ENCODE results near the gene SELENOM.
"Not testable (repeated sequence)": the region's sequence is repeated elsewhere in the genome, so short reads cannot be mapped to it uniquely, and the experiment has no call there.

SELENOM gene

DNA sequence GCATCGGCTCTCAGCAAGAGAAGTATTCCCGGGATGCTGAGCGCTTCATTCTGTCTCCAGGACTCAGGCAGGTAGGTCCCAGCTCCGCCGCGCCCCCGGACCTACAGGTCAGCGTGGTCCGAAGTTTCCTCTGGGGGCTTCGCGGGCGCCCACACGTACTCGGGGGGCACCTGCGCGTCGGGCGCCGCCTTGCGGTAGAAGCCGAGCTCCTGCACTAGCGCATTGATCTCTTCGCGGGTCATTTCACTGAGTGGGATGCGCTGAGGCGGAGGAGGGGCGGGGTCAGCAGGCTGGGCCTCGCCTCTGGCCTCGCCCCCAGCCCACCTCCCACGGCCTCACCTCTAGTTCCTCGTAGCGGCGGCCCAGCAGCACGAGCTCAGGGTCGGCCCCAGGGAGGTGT is 2.5 kb downstream of the SELENOM start:
- no peak for DNase-seq

DNA sequence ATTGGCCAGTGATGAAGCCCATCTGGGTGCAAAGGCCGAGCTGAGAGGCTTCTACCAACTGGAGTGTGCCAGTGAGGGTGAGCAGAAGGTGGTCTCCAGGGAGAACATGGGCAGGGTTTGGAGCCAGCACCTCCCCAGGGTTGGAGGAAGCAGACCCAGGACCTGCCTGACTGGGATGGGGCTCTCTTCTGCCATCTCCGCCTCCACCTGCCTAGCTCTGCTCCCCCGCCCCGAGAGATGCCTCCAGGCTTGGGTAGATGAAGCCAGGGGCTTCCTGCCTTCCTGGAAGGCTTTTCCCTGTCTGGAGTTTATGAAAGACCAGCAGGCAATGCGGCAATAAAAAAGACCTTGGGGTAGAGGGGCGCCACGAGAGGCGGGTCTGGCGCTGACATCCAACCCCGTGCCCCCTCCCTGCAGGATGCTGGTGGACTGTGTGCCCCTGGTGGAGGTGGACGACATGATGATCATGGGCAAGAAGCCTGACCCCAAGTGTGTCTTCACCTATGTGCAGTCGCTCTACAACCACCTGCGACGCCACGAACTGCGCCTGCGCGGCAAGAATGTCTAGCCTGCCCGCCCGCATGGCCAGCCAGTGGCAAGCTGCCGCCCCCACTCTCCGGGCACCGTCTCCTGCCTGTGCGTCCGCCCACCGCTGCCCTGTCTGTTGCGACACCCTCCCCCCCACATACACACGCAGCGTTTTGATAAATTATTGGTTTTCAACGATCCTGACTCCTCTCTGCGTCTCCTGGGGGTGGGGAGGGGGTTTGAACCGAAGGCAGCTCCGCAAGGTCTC is 3.3 kb downstream of the SELENOM start:
- DNase-seq: no peak

DNA sequence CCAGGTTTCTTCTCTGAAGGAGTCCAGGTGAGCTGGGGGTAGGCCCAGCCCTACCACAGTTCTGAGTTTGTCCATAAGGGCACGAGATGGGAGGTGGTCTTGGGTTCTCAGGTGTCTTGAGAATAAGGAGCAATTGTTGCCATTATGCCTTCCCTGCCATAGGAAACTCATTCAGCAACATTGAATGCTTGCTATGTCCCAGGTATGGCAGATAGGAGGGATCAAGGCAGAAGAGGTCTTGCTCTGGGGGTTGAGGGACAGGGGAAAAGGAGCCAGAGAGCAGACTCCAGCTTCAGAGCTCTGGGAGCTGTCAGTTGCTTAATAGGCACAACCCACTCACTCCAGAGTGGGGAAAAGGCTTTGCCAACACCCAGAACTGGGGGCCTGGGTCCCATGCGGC is 4.3 kb downstream of the SELENOM start:
- DNase-seq: no peak

DNA sequence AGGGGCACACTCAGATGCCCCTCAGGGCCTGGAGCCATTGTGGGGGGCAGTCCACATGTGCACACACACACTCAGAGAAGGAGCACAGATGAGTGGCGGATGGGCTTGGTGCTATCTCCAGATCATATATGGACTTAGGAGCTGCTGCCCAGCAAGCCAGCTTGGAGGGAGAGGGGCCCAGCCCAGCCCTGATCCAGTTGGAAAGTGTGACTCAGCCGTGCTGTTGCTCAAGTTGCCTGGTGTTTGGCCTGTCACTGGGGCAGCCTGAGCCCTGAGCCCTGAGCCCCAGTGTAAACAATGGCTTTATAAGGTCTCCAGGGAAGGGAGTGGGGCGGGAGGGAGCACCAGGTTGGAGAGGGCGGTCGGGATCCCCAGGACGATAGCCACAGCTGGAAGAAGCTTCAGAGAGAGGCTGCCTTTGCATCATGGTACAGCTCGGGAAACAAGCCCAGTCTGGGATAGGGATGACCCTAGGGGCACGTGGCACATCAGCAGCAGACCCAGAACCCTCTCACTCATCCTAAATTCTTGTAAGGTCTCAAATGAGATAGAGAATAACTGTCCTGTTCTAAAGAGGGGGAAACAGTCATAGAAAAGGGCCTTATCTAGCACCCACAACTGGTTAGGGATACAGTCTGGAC is 4.8 kb downstream of the SELENOM start:
- no peak for DNase-seq

DNA sequence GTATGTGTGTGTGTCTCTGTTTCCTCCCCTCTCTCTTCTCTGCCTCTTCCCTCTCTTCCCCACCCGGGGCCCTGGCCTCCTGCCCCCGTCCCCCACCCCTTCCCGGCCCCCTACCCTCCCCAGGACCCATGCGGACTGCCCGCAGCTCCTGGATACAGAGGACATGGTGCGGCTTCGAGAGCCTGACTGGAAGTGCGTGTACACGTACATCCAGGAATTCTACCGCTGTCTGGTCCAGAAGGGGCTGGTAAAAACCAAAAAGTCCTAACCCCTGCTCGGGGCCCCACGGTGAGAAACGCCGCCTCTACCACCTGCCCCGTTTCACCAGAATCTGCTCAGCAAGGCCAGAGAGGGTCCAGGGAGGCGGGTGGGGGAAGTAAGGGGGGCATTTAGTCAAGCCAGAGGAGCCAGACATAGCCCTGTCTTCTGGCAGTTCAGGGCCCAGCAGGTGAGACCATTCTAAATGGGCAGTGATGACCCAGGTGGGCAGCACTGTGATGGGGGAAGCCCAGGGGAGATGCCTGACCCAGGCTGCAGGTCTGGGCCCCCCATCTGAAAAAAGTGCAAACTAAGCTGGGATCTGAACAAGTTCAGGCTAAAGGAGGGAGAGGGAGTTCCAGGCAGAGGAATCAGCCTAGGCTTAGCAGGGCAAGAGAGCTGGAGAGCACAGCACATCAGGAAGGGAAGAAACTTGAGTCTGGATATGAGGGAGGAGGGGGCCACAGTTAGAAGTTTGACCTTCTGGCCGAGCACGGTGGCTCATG is 6.4 kb downstream of the SELENOM start:
- no peak for DNase-seq

DNA sequence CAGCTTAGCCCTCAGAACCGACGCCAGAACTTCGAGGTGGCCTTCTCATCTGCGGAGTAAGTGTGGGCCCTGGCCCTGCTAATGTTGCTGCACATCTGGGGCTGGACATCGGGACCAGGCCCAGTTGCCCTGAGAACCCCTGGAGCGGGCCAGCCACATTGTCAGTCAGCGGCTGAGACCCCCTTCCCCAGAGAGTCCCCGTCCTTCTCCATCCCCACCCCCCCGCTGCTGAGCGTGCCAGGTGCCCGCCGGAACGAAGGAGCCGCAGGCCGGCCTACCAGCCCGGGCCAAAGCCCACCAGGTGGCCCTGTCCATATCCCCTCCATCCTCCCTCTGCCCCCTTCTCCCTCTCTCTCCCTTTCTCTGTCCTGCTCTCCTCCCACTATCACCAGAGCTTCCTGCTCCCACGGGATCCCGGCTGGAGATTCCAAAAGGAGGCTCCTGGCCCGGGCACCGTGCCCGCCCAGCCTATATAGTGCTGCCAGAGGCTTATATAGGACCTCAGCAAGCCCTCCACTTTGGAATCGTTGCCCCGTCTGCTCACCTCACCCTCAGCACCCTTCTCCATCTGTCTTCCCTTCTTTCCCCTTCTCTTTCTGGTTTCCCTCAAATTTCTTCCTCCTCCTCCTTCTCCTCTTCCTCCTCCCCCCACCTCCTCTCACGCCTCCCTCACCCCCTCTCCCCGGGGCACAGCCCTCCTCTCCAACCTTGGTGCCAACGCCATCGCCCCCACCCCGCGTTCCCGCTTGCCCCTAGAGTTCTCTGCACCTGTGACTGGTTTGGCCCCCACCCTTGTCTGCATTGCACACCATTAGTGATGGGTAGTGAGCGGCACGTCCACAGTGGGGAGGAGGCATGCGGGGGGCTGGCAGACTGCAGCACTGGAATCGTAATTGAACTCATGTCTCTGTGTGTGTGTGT is 7.3 kb downstream of the SELENOM start:
- DNase-seq: no peak

DNA sequence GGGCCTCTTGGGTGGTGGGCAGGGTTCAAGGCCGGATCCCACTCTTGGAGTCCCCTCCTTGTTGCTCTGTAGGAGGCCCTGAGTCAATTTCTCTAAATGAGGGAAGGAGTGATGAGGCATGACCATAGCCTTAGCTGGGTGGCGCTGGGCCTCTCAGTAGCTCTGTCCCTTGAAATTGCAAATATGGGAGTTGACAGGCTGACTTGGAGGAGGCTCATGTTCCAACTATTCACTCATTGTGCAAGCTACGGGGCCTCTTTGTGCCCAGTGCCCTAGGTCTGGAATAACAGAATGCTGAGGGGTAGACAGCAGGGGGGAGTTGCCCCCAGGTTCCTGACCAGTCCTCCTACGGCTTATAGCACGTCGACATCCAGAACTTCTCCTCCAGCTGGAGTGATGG is 8.0 kb downstream of the SELENOM start:
- DNase-seq: no peak

DNA sequence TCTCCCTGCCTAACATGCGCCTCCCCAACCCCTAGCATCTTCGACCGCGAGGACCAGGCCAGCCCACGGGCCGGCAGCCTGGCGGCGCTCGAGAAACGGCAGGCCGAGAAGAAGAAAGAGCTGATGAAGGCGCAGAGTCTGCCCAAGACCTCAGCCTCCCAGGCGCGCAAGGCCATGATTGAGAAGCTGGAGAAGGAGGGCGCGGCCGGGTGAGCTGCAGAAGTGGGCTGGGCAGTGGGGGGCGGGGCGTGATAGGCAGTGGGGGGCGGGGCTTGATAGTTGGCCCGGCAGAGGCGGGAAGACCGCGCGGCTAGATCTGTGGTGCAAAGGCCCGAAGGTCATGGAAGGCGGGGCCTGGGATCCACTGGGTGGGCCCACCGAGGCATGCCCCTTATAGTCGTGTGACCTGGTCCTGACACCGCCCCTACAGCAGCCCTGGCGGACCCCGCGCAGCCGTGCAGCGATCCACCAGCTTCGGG is 8.7 kb downstream of the SELENOM start:
- no peak for DNase-seq

DNA sequence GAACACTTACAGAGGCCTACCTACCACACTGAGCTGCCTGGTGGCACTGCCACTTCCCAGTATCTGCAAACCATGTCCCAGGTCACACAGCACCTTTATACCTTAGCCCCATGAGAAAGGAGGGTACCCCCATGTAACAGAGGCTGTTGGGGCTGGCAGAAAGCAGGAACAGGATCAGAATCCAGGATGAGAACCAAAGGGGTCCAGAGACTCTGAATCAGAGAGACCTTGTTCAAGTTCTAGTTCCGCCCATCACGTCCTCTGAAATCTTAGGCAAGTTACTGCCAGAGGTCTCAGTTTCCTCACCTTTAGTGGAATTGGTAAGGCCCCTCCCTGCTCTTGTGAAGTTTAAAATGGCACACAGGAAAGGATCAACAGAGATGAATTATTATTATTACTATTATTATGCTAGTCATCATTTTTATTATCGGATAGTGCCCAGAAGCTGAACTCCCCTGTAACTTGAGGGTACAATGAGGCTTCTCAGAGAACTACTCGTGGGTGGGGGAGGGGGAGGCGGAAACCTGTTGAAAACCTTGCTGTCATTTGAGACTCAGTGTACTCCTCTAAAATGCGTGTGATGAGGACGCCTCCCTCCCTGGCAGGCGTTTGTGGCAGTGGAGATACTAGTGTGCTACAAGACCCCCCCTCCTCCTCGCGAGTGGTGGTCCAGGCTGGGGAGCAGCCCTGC is 9.3 kb downstream of the SELENOM start:
- no peak for DNase-seq

DNA sequence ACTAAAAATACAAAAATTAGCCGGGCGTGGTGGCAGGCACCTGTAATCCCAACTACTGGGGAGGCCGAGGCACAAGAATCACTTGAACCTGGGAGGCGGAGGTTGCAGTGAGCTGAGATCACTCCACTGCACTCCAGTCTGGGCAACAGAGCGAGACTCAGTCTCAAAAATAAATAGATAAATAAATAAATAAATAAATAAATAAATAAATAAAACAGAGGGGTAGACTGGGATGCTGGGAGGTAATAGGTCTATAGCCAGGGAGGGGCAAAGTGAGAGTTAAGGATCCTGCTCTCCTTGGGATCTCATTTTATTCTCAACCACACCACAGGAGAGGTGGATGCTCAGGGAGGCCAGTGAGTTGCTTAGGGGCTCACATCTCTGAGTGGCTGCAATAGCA is 9.8 kb downstream of the SELENOM start:
- DNase-seq: not testable (repeated sequence)

DNA sequence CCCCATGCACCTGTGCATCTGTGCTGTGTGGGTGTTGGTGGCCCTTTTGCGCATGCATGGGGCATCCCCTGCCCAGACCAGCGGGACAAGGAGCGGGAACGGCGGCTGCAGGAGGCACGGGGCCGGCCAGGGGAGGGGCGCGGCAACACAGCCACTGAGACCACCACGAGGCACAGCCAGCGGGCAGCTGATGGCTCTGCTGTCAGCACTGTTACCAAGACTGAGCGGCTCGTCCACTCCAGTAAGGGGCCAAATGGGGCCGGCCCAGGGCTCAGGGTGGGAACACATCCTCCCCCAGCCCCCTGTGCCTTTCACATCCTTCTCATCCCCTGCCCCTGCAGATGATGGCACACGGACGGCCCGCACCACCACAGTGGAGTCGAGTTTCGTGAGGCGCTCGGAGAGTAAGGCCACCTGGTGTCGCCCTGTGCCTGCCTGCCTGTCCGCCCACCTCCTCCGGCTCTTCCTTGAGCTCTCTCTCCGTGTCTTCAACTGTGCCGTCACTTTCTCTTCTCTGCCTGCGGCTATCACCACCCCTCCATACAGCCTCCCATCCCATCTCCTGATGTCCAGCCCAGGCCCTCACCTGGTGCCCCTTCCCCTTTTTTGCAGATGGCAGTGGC is 10.6 kb downstream of the SELENOM start:
- DNase-seq: no peak

DNA sequence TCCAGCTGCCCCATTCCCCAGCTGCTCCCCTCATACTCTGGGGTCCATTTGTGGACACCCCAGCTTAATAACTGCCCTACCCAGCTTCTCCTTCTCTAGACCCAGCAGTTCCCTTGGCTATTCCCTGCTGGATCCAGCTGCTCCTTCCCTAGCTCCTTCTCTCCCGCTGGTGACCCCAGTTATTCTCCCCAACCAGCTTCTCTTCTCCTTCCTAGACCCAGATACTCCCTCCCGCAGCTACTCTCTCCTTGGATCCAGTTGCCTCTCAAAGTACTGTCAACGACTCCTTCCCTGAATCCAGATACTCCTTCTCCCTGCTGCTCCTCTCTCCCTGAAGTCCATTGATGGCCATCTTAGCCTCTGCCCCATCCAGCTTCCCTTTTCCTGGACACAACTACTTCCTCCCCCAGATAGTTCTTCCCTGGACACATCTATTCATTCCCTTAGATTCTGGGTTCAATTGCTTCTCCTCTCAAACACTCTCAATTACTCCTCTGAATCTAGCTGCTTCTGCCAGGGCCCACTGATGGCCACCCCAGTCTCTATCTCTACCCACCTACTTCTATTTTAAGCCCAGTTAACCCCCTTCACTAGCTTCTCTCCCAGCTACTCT is 11.6 kb downstream of the SELENOM start:
- DNase-seq: no peak

DNA sequence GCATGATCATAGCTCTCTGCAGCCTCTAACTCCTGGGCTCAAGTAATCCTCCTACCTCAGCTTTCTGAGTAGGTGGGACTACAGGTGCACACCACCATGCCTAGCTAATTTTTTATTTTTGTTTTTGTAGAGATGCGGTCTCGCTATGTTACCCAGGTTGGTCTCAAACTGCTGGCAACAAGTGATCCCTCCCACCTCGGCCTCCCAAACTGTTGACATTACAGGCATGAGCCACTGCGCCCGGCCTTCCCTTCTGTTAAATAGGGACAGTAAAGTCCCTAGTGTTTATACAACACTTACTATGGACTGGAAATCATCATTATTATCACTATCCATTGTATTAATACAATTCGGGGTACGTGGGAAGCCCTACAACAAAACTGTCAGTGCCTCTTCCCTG is 12.6 kb downstream of the SELENOM start:
- DNase-seq: no peak

DNA sequence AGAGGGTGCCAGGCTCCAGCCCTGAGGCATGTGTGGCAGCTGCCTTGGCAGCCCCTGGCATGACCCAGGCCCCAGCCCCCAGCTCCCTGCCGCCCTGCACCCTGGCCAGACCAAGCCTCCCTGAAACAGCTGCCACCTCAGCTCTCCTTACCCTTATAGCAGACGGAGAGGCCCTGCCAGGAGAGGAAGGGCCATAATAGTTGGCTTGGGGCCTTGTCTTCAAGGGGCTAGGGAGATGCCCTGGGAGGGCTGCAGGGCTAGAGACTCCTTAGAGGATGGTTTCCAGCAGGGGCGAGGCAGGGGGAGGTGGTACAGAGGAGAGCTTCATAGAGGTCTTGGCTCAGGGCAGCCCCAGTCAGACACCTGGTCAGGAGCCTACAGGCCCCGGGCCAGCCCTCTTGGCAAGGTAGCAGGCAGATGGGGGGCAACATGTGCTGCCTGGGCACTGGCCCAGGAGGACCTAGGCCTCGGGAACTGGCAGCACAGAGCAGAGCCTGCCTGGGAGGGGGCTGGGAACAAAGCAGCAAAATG is 13.3 kb downstream of the SELENOM start:
- peak; percentile 58 for DNase-seq

DNA sequence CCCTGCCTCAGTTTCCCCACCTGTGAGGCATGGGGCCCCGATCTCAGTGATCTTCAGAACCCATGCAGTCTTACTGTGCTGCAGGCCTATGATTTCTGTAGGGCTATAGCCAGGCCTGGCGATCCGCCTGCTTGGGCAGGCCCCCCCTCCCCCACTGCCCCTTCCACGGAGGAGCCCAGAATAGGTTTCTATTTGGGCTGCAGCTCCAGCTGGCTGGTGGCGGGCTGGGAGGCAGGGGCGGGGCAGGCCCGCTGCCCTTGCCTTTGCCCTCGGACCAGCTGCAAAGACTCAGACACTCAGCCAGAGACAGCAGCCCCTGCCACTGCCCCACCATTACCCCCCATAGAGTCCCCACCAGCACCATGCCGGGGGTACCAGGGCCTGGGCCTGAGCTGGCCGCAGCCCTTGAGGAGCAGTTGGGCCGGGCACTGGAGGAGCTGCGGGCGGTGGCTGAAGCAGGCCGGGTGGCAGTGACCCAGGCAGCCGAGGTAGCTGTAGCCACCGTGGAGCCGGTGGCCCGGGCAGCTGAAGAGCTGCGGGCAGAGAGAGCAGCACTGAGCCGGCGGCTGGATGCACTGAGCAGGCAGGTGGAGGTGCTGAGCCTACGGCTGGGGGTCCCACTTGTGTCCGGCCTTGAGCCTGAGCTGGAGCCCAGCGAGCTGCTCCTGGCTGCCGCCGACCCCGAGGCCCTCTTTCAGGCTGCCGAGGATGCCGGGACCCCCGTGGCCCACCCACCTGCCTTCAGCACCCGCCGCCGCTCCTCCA is 14.1 kb downstream of the SELENOM start:
- no peak for DNase-seq

DNA sequence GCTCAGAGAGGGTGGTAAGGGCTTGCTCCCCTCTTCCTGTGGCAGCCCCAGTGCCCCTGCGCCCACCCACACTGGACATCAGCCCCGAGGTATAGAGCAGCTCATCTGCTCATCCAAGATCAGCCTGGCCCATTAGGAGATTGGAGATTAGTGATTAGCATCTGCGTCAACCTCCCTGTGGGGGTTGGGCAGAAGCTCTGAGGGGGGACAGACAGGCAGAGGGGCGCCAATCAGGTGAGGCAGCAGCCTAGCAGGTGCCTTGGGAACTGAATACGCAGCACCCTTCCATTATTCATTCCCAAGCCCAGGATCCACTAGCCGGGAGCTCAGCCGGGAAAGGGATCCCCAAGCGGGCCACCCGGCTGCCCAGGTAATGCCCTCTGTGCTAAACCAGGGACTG is 15.2 kb downstream of the SELENOM start:
- DNase-seq: no peak

DNA sequence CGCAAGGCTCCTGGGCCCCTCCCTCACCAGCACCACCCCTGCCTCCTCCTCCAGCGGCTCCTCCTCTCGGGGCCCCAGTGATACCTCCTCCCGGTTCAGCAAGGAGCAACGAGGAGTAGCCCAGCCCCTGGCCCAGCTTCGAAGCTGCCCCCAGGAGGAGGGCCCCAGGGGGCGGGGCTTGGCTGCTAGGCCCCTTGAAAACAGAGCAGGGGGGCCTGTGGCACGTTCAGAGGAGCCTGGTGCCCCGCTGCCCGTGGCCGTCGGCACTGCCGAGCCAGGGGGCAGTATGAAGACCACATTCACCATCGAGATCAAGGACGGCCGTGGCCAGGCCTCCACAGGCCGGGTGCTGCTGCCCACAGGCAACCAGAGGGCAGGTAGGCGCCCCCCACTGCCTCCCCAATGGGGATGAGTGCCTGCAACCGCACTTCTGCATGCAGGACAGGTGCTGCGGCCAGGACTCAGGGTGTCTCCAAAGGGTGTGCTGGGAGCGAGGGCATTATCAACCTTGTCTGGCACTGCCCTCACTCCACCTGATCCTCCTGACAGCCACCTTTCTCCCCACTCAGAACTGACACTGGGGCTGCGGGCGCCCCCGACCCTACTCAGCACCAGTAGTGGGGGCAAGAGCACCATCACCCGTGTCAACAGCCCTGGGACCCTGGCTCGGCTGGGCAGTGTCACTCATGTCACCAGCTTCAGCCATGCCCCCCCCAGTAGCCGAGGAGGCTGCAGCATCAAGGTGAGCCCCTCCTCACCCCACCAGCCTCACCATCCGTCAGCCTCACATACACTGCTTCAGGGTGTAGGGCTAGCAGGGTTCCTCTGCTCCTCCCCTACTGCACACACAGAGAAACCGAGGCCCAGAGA is 16.0 kb downstream of the SELENOM start:
- DNase-seq: no peak

DNA sequence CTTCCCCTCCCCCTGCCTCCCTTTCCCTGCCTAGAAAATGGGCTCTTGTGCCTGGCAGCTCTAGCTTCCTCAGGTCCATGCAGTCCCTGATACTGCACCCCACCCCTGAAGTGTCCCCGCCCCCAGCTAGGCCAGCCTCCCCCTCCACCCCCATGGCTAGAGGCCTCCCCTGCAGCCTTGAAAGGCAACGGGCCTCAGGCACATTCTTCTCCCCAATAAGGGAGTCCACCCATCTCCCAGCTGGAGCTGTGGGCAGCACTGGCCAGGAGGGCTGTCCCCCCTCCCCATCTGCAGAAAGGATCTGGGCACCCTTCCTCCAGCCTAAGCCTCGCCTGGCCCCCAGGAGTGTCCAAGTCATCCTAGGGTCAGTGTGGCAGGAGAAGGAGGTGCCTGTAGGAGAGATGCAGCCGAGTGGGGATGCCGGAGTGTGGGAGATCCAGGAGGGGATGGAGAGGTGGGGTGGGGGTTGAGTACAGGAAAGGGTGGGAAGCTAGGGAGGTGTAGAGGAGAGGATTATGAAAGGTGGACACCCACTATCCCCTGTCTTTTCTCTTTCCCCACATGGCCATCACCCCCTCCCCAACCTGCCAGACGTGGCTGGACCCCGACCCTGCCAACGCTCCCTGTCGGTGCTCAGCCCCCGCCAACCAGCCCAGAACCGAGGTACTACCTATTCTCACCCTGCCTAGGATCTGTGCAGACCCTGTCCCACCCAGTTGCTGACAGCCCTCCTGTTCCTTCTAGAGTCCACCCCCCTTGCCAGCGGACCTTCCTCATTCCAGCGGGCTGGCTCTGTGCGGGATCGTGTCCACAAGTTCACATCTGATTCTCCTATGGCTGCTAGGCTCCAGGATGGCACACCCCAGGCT is 16.9 kb downstream of the SELENOM start:
- DNase-seq: no peak
